A549 (cell line): ENCODE results near the gene POLR2F. TPM values are rescaled to one million over a fixed set of nuclear protein-coding genes. Genes with fewer than 3 reads are reported as not detected.

Experiments used
- ATAC-seq, 2 experiments: fragments of 200-7000 bp in 1 of 2; fragments of >200 bp in 1 of 2; cut with Nextera tagmentation in 1 of 2; cut with Tn5 transposase in 1 of 2; 3 replicates each; pipeline versions ENCODE4 v1.8.0 to v1.9.1; 2018 to 2020; ENCODE audit warnings: mild to moderate bottlenecking in 1 of 2, moderate library complexity in 1 of 2
- CTCF ChIA-PET: fragments of 300-600 bp; sonication (Branson Sonifier 250); formaldehyde crosslinking; extraction: SDS; loops from one replicate; lab custom pipeline; 2021; ENCODE audit warnings: antibody characterized with exemption, inconsistent platforms; lab: Yijun Ruan, JAX
- POLR2A ChIA-PET: fragments of 350-600 bp; formaldehyde crosslinking; extraction: SDS; loops from one replicate; lab custom pipeline; 2021; ENCODE audit warnings: antibody characterized with exemption, inconsistent platforms; lab: Yijun Ruan, JAX
- DNase-seq, 2 experiments: peaks; one replicate each; pipeline versions ENCODE4 v3.0.0 to v3.0.0-alpha.2; 2011 to 2016; ENCODE audit warnings: low read depth in 1 of 2, low spot score in 1 of 2
- FAIRE-seq: peaks from 2 replicates; lab custom pipeline; 2011; peaks lifted over from hg19 to GRCh38; lab: Jason Lieb, UNC
- H3K27ac ChIP-seq, 2 experiments: fragments of >200 bp; sonication (Bioruptor Twin); formaldehyde crosslinking; 3 replicates each; pipeline ENCODE4 v1.5.1; 2016 to 2017
- H3K4me1 ChIP-seq: fragments of >200 bp; sonication (Bioruptor Twin); formaldehyde crosslinking; 3 replicates; pipeline ENCODE4 v1.6.1; 2016
- H3K4me2 ChIP-seq: fragments of >200 bp; sonication (Bioruptor Twin); formaldehyde crosslinking; 3 replicates; pipeline ENCODE4 v1.6.1; 2016
- H3K4me3 ChIP-seq: fragments of >200 bp; sonication (Bioruptor Twin); formaldehyde crosslinking; 3 replicates; pipeline ENCODE4 v1.5.1; 2016
- H3K9me3 ChIP-seq: fragments of >200 bp; sonication (Bioruptor Twin); formaldehyde crosslinking; 3 replicates; pipeline ENCODE4 v1.6.1; 2016
- BCL3 ChIP-seq: fragments of >200 bp; sonication (Bioruptor Twin); formaldehyde crosslinking; IDR thresholded peaks from 3 replicates; pipeline ENCODE4 v1.6.1; 2016
- CHD4 ChIP-seq: fragments of 200-600 bp; sonication (generic); IDR thresholded peaks from 2 replicates; pipeline ENCODE4 v1.6.1; 2016; ENCODE audit warnings: antibody characterized with exemption, mild to moderate bottlenecking, borderline replicate concordance
- EHF ChIP-seq: fragments of 250-450 bp; sonication (Bioruptor Pico); IDR thresholded peaks from 2 replicates; pipeline ENCODE4 v1.5.0; 2020; ENCODE audit warnings: mild to moderate bottlenecking
- EHMT2 ChIP-seq: fragments of 200-600 bp; sonication (generic); IDR thresholded peaks from 2 replicates; pipeline ENCODE4 v1.6.1; 2016; ENCODE audit warnings: antibody characterized with exemption, low read depth, mild to moderate bottlenecking, moderate library complexity
- GATA3 ChIP-seq: IDR thresholded peaks from 2 replicates; pipeline ENCODE4 v1.6.1; 2012; ENCODE audit warnings: borderline replicate concordance
- HOXB13 ChIP-seq: fragments of 250-450 bp; sonication (Bioruptor Pico); IDR thresholded peaks from 2 replicates; pipeline ENCODE4 v1.5.0; 2020; ENCODE audit warnings: low read depth, mild to moderate bottlenecking, moderate library complexity
- JUN ChIP-seq, 2 experiments: fragments of >200 bp; sonication (Bioruptor Twin); formaldehyde crosslinking; IDR thresholded peaks; 2 replicates in 1 of 2; 3 replicates in 1 of 2; pipeline ENCODE4 v1.6.1; 2016 to 2017
- MAZ ChIP-seq: fragments of 150-350 bp; IDR thresholded peaks from 2 replicates; pipeline ENCODE4 v1.6.1; 2014; ENCODE audit warnings: antibody characterized with exemption, low read depth, low read length, borderline replicate concordance
- PHF8 ChIP-seq: fragments of 200-600 bp; sonication (generic); IDR thresholded peaks from 2 replicates; pipeline ENCODE4 v1.6.1; 2016; ENCODE audit warnings: low read depth, mild to moderate bottlenecking, antibody characterized with exemption, moderate library complexity, borderline replicate concordance
- POLR2A ChIP-seq: IDR thresholded peaks from 2 replicates; pipeline ENCODE4 v1.6.1; 2012; ENCODE audit warnings: mild to moderate bottlenecking, low read length
- RARB ChIP-seq: fragments of 250-450 bp; sonication (Bioruptor Pico); IDR thresholded peaks from 2 replicates; pipeline ENCODE4 v1.8.0; 2021; ENCODE audit warnings: mild to moderate bottlenecking, moderate library complexity
- REST ChIP-seq: fragments of 200-600 bp; sonication (generic); IDR thresholded peaks from 2 replicates; pipeline ENCODE4 v1.6.1; 2016; ENCODE audit warnings: antibody characterized with exemption, mild to moderate bottlenecking, moderate library complexity
- RFX5 ChIP-seq: fragments of 450-650 bp; IDR thresholded peaks from 2 replicates; pipeline ENCODE4 v1.7.1; 2014; ENCODE audit warnings: antibody characterized with exemption, mild to moderate bottlenecking, moderate library complexity
- TFCP2L1 ChIP-seq: fragments of 250-450 bp; sonication (Bioruptor Pico); IDR thresholded peaks from 2 replicates; pipeline ENCODE4 v1.5.0; 2021; ENCODE audit warnings: mild to moderate bottlenecking
- ZC3H11A ChIP-seq: fragments of 450-650 bp; IDR thresholded peaks from 2 replicates; pipeline ENCODE4 v1.6.1; 2014; ENCODE audit warnings: antibody characterized with exemption, mild to moderate bottlenecking
- WGBS: methylation state at CpG from one replicate; pipeline ENCODE4 v1.1.6; 2017; ENCODE audit errors: missing lambda C conversion rate; 5-methylcytosine and 5-hydroxymethylcytosine counted together
- polyA plus RNA-seq, 4 experiments: library from polyadenylated mRNA; depleted of rRNA in 3 of 4; stranded (reverse); fragments of >200 nt; fragmentation: RNase III in 1 of 4; extraction: RNeasy Plus Mini Kit Qiagen cat#74134 plus additional on column Dnase treatment in 1 of 4; gene quantifications; 2 replicates in 3 of 4; 3 replicates in 1 of 4; pipeline ENCODE4 v1.2.3, GENCODE V29; 2011 to 2017
- TF ChIP-seq, protein P1 (sequence below): IDR thresholded peaks from 2 replicates; pipeline ENCODE4 v1.6.1; 2012
- TF ChIP-seq, protein P2 (sequence below): IDR thresholded peaks from 2 replicates; pipeline ENCODE4 v1.6.1; 2012
- TF ChIP-seq, protein P3 (sequence below): fragments of 450-650 bp; IDR thresholded peaks from 2 replicates; pipeline ENCODE4 v1.6.1; 2014; ENCODE audit warnings: antibody characterized with exemption

Gene POLR2F
- polyA plus RNA-seq, 2 of the 4 experiments (the other 2 are of a cell fraction): 90.0 to 183 TPM

GRCh38 chr22:37932401-37932800, 21.1 kb upstream of the POLR2F start:
- TF ChIP-seq RARB (CRISPR knock-in tag): no peak
- TF ChIP-seq, protein P1, sequence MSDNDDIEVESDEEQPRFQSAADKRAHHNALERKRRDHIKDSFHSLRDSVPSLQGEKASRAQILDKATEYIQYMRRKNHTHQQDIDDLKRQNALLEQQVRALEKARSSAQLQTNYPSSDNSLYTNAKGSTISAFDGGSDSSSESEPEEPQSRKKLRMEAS: no peak
- TF ChIP-seq EHF (CRISPR knock-in tag): no peak
- WGBS: 96% methylated on average over 5 of the region's 10 CpGs
- ChIA-PET CTCF (interaction anchor here (0.6 to 4.0 kb wide), 9 partner anchors 9 to 325 kb away, joined by 3 to 20 read pairs (median 10); partner anchors contain the start of gene MICALL1), POLR2A (no interaction called here)
- H3K4me2 ChIP-seq: no peak overlapping the region
- DNase-seq (no peak), ATAC-seq (no peak), FAIRE-seq (no peak)
- peaks cover 14% of the 10 kb centered on the region for H3K4me1 ChIP-seq
- no peak overlapping the region for H3K27ac ChIP-seq
- H3K9me3 ChIP-seq: no peaks in the 10 kb centered on the region
- H3K4me3 ChIP-seq: no peak overlapping the region

DNA sequence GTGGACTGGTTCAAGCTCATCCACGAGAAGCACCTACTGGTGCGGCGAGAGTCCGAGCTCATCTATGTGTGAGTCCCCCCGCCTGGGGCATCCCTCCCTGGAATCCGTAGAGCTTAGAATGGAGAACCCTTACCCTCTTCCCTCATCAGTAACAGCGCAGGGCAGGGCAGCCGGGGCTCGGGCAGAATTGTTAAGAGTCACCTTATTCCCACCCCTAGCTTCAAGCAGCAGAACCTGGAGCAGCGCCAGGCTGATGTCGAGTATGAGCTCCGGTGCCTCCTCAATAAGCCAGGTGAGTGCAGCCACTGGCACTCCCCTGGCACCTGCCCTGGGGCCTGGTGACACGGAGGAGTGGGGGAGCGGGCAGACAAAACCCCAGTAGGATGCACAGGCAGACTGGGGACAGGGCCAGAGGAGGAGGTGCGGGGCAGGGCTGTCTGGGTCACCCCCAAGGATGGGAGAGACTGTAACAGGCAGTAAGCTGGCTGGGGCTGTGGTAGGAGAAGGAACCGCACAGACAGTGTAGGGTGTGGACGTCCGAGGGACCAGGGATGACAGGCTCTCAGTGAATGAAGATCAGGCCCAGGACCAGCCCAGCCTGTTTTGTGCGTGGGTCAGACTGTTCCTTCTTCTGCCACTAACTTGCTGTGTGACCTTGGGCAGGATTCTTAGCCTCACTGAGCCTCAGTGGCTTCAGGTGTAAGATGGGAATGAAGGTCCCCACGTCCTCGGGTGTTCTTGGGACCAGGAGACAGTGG, 20.5 kb upstream of the POLR2F start:
- 78% methylated on average over 11 of the region's 21 CpGs for WGBS
- H3K4me3 ChIP-seq: no peak overlapping the region
- FAIRE-seq (no peak), DNase-seq (no peak)
- H3K4me2 ChIP-seq: peak overlapping the region; percentile 39; the same call in 2 of the 3 replicates
- H3K4me1 ChIP-seq: peaks cover 14% of the 10 kb centered on the region
- CTCF ChIA-PET: interaction anchor here (0.6 to 4.0 kb wide), 13 partner anchors 9 to 326 kb away, joined by 3 to 20 read pairs (median 4); partner anchors contain the start of gene MICALL1
- H3K9me3 ChIP-seq: no peaks in the 10 kb centered on the region
- peak overlapping the region; percentile 40 to 71; a peak in 4 of 6 replicates for H3K27ac ChIP-seq
- POLR2A ChIA-PET: interaction anchor here (1.5 kb wide), 1 partner anchor 28 kb away, joined by 5 read pairs; no protein-coding TSS in a partner anchor
- TF ChIP-seq CHD4: no peak
- TF ChIP-seq, protein P2, sequence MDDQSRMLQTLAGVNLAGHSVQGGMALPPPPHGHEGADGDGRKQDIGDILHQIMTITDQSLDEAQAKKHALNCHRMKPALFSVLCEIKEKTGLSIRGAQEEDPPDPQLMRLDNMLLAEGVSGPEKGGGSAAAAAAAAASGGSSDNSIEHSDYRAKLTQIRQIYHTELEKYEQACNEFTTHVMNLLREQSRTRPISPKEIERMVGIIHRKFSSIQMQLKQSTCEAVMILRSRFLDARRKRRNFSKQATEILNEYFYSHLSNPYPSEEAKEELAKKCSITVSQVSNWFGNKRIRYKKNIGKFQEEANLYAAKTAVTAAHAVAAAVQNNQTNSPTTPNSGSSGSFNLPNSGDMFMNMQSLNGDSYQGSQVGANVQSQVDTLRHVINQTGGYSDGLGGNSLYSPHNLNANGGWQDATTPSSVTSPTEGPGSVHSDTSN: no peak
- TF ChIP-seq EHMT2: no peak
- TF ChIP-seq GATA3: no peak
- no peak for TF ChIP-seq REST
- no peak for TF ChIP-seq POLR2A
- TF ChIP-seq JUN (IDR thresholded peaks at IDR 0.05): no peak
- TF ChIP-seq, protein P3, sequence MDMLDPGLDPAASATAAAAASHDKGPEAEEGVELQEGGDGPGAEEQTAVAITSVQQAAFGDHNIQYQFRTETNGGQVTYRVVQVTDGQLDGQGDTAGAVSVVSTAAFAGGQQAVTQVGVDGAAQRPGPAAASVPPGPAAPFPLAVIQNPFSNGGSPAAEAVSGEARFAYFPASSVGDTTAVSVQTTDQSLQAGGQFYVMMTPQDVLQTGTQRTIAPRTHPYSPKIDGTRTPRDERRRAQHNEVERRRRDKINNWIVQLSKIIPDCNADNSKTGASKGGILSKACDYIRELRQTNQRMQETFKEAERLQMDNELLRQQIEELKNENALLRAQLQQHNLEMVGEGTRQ: no peak
- no peak for TF ChIP-seq TFCP2L1 (CRISPR knock-in tag)
- TF ChIP-seq ZC3H11A: no peak
- TF ChIP-seq PHF8: no peak
- TF ChIP-seq MAZ: no peak
- TF ChIP-seq BCL3: no peak
- TF ChIP-seq HOXB13 (CRISPR knock-in tag): no peak
- TF ChIP-seq RFX5: no peak
- TF ChIP-seq, all 56 proteins: peak for 0
- peak in 1 of 2 experiments; percentile 11; a peak in 2 of 6 replicates for ATAC-seq
